GM19324 (cell line): Measurements from ENCODE around the gene CTNNA1.

Experiments
- ATAC-seq: cut with Tn5 transposase; IDR thresholded peaks from one replicate; pipeline ENCODE4 v1.9.1; 2021; ENCODE audit warnings: mild to moderate bottlenecking, moderate library complexity; ENCODE audit not compliant: unreplicated experiment, low FRiP score

CTNNA1 gene

GRCh38 chr5:138944527-138945322 lies 191.5 kb downstream of the CTNNA1 start:
- ATAC-seq = no peak

GRCh38 chr5:138945421-138946240 lies 192.4 kb downstream of the CTNNA1 start:
- no peak for ATAC-seq

- no peak for ATAC-seq
These were observed 193.0 kb downstream of the CTNNA1 start for GRCh38 chr5:138946241-138946623.

- no peak for ATAC-seq
These were observed 193.8 kb downstream of the CTNNA1 start for GRCh38 chr5:138946831-138947560.

DNA sequence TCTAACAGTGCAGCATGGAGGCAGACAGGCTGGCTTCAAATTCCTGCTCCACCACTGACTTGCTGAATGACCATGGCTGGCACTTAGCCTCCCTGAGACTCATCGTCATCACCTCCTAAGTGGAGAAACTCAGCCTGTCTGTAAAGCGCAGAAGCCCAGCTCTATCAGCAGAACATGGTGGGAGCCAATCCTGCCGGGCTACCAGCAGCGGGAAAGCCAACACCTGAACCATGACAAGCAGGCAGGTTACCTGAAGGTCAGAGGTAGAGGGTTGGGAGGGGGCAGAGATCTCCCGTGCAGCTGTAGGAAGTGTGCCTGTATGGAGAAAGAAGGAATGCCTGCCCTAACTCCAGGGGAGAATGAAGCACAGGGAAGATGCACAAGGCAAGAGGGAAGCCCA lies 194.6 kb downstream of the CTNNA1 start:
- ATAC-seq = no peak

DNA sequence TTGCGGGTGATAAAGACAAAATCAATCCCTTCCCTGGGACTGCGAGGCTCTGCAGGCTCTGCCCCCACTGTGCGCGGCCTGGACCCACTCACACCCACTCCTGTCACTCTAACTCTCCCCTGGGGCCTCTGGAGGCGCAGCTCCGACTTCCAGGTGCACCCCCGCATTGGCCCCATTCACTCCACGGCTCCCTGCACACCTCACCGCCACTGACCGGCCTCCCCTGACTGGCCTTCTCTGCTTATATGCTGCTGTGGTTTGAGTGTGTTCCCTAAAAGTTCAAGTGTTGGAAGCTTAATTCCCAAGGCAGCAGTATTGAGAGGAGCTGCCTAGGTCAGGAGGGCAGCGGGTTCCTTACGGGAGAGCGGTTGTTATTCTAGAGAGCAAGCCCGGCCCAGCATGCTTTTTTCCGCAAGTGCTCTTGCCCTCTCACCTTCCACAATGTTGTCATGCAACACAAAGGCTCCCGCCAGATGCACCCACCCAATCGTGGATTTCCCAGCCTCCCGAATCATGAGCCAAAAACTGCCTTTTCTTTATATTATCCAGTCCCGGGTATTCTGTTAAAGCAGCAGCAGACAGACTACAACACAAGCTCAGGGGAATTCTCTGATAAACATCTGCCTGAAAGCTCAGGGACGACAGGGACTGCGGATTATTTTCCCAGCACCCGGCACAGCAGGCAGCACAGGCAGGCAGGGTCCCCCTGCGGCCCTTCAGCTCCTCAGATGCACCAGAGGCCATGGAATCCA lies 195.4 kb downstream of the CTNNA1 start:
- ATAC-seq = no peak

DNA sequence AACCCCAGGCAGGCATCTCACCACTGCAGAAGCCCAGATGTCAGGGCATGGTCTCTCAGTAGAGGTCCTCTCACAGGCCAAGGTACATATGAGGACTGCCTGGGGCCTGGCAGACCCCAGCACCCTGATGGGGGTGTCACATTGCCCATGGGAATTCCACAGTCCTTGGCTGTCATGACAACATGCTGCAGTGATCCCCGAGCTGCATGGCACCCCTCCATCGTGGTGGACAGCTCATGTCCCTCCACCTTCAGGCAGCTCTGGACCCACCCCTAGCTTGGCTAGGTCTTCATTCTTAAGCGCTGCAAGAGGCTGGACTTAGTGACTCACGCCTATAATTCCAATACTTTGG lies 196.0 kb downstream of the CTNNA1 start:
- no peak for ATAC-seq

- ATAC-seq = no peak
These were observed 196.8 kb downstream of the CTNNA1 start for GRCh38 chr5:138949988-138950387.

- no peak for ATAC-seq
These were observed 197.3 kb downstream of the CTNNA1 start for GRCh38 chr5:138950421-138951031.

DNA sequence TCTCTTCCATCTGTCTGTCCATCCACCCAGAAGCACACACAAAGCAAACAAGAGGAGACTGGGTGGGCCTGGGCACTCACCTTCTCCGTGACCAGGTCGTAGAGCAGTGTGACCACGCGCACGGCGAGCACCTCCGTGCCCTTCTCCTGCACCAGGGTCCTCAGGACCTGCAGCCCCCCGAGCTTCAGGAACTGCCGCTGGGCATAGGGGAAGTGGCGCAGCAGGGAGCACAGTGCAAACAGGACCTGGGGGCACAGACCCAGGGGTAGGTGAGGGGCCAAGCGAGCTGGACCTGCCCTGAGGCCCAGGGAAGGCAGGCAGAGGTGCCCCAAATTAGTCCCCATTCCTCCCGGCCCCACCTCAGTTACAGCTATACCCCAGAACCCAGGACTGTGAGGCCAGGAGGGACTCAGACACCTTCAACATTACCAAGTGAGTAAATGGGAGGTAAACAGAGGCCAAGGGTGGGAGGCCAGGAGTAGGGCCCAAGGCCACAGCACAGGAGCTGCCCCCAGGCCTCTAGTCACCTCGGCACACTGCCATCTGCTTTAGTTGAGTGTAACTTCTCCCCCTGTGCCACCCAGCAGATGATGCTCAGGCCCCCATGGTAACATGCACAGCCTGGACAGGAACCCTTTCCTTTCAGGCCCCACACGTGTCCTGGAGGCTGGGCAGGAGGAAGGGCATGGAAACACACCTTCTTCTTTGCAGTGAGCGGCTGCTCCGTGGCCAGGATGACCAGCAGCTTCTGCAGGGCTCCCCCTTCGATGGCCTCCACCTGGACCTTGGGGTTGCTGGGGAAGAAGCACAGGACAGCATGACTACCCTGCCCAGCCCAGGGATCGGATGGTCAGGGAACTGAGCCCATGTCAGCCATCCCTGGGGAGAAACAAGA lies 198.1 kb downstream of the CTNNA1 start:
- no peak for ATAC-seq

- no peak for ATAC-seq
These were observed 198.9 kb downstream of the CTNNA1 start for GRCh38 chr5:138951986-138952735.

GRCh38 chr5:138952962-138953361 lies 199.7 kb downstream of the CTNNA1 start:
- ATAC-seq = no peak

GRCh38 chr5:138953387-138954256 lies 200.4 kb downstream of the CTNNA1 start:
- no peak for ATAC-seq

DNA sequence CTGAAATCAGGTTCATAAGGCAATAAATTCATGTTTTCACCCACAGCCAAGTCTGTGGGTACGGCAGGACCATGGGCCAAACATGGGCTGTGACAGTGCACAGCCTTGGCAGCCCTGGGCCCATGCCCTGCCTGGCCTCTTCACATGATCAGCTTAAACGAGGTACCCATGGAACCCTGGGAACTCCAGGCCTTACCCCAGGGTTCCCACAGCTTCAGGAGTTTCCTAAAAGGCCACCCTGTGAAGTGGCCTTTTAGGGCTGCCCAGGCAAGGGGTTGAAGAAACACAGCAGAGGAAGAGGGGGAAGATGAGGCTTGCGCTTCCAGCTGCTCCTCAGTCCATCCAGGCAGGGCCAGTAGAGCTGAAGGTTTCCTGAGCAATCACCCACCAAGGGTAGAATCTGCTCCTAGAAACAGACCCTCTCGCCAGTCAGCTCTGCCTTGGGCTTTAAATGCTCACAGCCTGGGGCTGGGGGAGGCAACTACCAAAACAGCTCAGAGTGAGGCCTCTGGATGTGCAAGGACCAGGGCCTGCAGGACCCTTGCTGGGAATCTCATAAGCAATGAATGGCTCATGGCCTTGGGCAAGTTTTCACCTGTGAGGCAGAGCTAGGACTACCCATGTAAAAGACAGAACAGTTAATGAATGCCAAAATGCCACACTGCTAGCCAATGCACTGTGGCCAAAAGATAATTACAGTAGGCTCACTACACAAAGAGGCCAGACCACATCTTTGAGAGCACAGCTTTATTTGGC lies 201.2 kb downstream of the CTNNA1 start:
- no peak for ATAC-seq

DNA sequence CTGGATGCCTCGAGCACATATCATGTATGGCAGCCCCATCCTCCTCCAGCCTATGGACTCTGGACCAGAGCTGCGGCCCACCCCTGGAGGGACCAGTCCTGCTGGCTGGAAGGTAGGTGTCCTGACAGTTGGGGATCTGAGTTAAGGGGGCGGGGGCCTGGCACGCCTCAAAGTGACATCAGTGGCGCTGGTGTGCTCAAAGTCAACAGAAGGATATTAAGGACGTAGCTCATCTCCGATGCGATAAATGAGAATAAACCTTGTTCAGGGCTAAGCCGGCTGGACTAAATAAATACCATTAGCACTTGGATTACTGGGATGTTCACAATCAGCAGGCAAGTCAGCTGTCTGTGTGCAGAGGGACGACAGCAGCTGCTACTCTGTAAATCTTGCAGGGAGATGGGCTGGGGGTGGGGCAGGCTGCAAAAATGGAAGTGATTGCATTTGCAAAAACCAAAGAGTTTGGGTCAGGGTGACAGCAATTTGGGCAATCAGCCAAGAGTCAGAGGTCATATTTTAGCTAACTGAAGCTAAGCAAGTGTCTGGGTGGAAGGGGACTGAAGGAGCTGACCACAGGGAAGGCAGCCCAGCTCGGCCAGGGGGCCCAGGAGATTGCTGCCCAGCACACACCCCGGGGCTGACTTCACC lies 201.9 kb downstream of the CTNNA1 start:
- no peak for ATAC-seq

DNA sequence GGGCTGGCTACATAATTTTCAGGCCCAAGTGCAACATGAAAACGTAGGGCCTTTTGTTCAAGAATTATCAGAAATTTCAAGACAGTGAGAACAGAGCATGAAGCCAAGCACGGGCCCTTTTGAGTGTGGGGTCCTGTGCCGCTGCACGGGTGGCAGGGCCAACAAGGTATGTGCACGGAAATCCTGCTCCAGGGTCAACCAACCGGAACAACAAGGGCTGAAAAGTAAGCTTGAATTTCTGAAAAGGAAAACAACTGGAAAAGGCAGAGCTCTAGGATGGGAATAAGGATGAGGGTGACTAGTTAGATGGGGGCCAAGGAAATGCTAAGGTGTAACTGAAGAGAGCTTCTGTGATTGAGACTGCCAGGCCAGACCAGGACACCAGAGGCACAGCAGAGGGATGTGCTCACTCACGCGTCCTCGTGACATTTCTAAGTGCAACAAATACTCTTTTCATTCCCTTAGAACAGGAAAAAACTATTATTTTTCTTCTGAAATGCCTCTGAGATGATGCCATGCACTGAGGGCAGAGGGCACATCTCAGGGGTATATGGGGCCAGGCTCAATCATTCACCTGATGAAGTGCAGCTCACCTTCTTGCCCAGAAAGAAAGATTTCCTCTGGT lies 202.6 kb downstream of the CTNNA1 start:
- ATAC-seq = no peak
